HG03432 (cell line): ENCODE results near the gene HTR2C.
"Not testable (repeated sequence)": the region's sequence is repeated elsewhere in the genome, so short reads cannot be mapped to it uniquely, and the experiment has no call there.

Experiments
- ATAC-seq: cut with Tn5 transposase; IDR thresholded peaks from one replicate; pipeline ENCODE4 v1.9.1; 2021; ENCODE audit warnings: mild to moderate bottlenecking, moderate library complexity; ENCODE audit not compliant: unreplicated experiment

HTR2C gene

DNA sequence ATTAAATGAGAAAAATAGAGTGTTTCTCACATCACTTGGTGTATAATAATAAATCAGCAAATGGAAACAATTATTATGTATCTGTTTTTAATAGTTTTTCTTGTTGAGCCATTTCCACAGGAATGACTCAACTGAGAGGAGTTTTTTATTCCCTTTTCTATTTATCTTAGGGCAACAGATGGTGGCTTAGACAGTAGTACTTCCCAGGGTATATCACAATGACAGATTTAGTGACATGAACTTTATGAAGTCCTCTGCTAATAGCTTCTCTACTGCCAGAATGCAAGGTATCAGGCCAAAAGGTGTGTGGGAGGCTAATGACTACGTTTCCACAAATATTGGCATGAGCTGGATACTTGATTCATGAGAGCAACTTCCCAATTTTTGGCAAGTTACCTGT lies 126.7 kb downstream of the HTR2C start:
- ATAC-seq: no peak

DNA sequence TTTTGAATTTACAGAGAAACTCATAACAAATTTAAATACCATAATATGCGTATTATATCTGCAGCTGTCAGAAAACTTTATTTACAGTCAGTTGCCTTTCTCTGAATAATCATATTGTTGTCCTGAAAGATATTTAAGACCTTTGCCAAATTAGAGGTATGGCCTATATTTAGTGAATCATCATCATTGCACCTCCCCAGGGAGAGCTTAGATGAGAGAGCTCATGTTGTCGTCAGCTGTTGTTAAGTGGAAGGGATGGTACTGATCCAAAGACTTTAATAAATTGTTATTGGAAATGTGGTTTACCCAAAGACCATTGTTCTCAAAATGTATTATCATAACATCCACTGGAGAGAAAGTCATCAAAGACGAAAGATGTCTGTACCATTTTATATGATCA lies 128.6 kb downstream of the HTR2C start:
- ATAC-seq: no peak

DNA sequence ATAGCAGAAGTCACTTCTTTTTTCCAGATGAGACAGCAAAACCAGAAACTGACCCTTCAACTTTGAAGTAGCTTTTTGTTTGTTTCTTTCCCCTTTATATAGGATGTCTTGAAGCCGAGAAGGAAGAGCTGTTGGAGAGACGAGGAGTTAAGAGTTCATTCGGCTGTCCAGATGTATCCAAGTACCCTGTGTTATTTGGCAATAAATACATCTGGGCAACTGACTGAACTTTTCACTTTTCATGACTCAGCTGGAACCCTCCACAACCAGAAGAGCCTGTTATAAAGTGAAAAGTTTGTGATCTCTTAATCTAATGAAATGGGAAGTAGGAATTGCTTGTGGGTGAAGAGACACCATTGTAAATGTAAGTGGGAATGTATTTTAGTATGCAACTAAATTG lies 131.2 kb downstream of the HTR2C start:
- ATAC-seq: no peak

- ATAC-seq: no peak
These were observed 134.0 kb downstream of the HTR2C start for GRCh38 chrX:114717921-114718320.

DNA sequence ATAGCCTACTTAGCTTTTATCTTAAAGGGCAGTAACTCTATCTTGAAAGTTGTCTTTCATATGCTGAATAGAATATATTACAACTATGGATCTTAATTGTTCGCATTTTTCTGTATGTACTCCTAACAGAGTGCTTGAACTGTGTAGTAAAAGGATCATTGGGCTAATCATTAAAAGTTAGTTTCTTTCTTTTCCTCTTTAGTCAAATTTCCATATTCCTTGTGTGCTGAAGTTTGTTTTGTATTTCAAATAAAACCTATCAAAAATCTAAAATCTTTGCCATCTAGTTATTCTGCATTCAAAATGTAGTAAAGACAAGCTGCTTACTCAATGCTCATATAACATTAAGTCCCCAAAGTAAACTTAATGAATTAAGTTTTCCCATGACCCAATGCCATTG lies 182.7 kb downstream of the HTR2C start:
- ATAC-seq: no peak

DNA sequence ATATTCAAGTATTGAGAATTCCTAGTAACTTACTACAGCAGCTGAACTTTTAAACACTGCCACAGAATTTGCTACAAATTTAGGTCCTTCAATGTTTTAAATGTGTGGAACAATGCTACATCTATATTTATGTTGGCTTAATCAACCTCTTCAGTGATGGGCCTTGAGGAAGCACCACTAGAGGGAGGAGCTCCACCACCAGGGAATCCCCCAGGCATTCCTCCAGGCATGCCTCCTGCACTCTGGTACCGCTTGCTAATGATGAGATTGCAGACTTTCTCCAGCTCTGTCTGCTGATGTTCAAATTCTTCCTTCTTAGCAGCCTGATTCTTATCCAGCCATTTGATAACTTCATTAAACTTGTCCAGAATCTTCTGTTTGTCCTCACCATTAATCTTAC lies 190.8 kb downstream of the HTR2C start:
- no peak for ATAC-seq

GRCh38 chrX:114782925-114783324 lies 199.0 kb downstream of the HTR2C start:
- no peak for ATAC-seq

GRCh38 chrX:114787061-114787460 lies 203.2 kb downstream of the HTR2C start:
- ATAC-seq: no peak

- ATAC-seq: no peak
These were observed 213.6 kb downstream of the HTR2C start for GRCh38 chrX:114797494-114797893.

GRCh38 chrX:114798907-114799306 lies 215.0 kb downstream of the HTR2C start:
- no peak for ATAC-seq

DNA sequence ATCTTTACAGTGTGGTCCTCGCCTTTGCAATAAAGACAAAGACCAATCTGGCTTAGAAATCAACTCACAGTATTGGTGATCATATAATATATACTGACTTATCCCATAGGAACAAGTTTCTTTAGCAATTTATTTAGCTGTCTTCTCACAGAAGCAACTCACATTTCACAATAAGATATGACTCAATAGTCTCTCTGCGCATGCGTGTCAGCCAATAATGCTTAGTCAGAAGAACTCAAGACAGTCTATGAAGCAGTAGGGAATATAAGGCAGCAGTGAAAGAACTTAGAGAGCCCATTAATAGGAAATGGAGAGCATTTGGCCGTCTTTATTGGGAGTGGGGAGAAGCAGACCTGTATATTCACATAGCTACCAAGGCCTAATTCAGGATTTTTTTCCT lies 216.8 kb downstream of the HTR2C start:
- no peak for ATAC-seq

DNA sequence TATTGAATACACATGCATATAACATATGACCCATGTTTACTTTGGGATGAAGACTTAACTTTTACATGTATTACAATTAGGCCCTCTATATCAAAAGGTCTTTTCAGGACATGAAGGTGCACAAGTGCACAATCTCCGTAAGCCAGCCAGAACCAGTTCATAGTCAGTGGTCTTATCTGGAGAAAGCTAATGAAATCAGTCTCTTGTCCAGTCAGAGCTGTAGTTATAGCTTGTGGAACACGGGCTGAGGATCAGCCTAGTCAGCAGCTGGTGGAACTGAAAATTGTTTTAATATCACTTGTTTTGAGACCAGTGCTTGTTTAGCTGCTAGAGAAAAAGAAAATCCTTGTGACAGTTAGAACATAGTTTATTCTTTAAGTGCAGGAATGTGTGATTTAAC lies 235.6 kb downstream of the HTR2C start:
- no peak for ATAC-seq

DNA sequence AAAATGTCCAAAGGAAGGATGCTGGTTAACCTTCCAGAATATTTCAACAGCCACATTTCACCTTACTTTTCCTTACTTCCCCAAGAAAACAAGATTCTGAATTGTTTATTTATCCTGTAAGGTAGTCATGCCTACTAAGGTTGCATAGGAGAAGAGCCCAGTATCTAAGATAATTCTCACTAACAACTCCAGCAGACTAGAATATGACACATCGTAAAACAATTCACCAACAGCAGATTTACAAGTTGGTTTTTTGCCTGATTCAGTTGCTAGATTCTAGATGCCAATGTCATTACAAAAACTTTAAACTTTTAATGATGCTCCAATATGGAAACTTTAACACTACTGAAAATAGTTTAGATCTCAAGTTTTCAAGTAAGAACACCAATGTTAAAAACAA lies 257.2 kb downstream of the HTR2C start:
- no peak for ATAC-seq

- ATAC-seq: no peak
These were observed 258.3 kb downstream of the HTR2C start for GRCh38 chrX:114842181-114842580.

DNA sequence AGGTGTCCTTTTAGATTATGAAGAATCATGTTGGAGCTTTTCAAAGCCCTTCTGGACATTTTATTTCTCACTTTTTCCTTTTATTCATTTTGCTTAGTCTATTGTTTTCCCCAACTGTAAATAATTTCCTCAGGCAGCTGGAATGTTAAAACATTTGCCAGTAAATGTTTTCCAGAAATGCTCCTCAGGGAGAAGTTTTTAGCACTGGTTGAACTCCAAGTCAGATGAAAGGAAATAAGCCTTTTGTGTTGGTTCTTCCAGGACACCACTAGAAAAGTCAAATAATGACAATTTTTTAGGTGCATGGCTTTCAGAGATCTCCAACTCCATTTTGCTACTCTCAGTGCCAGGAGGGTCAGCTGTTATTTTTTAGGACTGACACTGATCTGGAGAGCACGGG lies 305.6 kb downstream of the HTR2C start:
- ATAC-seq: no peak

DNA sequence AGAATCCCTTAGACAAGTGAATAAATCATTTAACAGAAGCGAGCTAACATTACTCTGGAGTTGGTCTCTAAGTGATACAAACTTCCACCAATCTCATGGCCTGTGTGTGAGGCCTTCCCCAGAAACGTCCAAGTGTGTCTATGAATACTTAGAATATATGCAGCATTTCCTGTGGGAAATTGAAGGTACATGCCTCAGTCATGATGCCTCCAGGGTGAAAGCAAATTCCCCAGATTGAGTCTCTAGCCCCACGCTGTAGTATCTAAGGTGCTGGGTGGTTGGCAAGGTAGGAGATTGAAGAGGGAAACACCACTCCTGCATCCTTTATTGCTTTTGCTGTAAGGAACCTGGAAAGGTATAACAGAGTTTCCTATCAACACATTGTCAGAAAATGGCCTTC lies 319.7 kb downstream of the HTR2C start:
- ATAC-seq: no peak

DNA sequence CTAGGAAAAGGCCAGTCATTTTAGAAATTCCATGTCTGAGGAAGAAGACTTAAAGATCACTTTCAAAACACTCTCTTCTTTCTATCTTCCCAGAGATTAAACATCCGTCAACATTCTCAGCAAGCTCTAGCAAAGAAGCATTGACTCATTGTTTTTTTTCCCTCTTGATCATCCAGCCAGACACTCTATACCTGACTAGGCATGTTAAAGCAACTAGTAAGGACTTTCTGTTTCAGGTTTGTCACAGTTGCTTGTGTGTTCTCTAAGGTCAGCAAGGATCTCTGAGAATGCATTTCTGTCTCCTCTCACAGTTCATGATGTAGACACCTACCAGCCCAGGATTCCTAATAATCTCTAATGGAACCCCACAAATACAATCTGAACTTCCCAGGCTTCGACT lies 321.4 kb downstream of the HTR2C start:
- no peak for ATAC-seq

DNA sequence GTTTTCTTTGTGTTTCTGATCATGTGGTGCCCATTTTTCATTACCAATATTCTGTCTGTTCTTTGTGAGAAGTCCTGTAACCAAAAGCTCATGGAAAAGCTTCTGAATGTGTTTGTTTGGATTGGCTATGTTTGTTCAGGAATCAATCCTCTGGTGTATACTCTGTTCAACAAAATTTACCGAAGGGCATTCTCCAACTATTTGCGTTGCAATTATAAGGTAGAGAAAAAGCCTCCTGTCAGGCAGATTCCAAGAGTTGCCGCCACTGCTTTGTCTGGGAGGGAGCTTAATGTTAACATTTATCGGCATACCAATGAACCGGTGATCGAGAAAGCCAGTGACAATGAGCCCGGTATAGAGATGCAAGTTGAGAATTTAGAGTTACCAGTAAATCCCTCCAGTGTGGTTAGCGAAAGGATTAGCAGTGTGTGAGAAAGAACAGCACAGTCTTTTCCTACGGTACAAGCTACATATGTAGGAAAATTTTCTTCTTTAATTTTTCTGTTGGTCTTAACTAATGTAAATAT lies 323.2 kb downstream of the HTR2C start:
- ATAC-seq: no peak

DNA sequence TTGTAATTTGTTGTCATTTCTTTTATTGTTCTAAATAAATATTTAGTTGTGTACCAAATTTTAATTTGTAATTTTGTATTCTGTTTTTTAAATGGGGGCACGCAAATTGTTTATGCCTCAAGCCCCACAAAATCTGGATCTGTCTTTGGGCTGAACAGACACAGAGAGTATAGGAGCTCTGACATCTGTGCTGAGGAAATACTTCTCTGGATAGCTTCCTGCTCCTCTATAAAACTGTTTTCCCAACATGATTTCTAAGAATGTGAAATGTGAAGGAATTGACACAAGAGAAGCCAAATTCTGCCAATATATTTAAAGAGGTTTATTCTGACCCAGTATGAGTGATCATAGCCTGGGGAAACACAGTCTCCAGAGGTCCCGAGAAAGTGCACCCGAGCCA lies 340.5 kb downstream of the HTR2C start:
- no peak for ATAC-seq

GRCh38 chrX:114924856-114925255 lies 341.0 kb downstream of the HTR2C start:
- no peak for ATAC-seq

GRCh38 chrX:114930227-114930626 lies 346.3 kb downstream of the HTR2C start:
- ATAC-seq: no peak

DNA sequence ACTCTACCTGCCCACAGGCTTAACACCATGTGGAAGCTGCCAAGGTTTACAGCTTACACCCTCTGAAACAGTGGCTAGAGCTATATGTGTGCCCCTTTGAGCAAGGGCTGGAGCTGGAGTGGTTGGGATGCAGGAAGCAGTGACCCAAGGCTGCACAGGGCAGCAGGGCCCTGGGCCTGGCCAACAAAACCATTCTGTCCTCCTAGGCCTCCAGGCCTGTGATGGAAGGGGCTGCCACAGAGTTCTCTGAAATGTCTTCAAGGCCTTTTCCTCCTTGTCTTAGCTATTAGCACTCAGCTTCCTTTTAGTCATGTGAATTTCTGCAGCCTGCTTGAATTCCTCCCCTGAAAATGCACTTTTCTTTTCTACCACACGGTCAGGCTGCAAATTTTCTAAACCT lies 348.7 kb downstream of the HTR2C start:
- no peak for ATAC-seq

DNA sequence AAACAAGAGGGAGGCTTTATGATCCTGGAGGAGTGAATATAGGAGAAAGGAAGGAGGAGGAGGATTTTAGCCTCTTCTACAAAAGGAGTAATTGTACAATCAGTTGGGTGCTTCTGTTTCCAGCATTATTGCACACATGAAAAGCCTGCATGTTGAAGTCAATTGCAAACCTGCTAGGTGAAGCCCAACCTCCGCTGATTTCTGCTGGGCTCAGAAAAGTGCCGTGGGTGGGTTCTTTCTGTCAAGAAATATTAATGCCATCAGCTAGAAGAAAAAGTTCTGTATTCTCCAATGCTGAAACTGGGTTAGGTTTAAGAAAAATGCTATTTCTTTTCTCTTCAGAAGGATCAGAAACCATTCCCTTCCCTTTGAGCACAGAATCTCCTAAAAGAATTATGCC lies 349.4 kb downstream of the HTR2C start:
- not testable (repeated sequence) for ATAC-seq

- ATAC-seq: not testable (repeated sequence)
These were observed 353.2 kb downstream of the HTR2C start for GRCh38 chrX:114937090-114937489.
